RPMI8226 (cell line): ENCODE results near the gene ACAP1.
"Not testable (repeated sequence)": the region's sequence is repeated elsewhere in the genome, so short reads cannot be mapped to it uniquely, and the experiment has no call there.

Experiments used
- DNase-seq: peaks from one replicate; pipeline ENCODE4 v3.0.0-alpha.2; 2015

ACAP1 gene

DNA sequence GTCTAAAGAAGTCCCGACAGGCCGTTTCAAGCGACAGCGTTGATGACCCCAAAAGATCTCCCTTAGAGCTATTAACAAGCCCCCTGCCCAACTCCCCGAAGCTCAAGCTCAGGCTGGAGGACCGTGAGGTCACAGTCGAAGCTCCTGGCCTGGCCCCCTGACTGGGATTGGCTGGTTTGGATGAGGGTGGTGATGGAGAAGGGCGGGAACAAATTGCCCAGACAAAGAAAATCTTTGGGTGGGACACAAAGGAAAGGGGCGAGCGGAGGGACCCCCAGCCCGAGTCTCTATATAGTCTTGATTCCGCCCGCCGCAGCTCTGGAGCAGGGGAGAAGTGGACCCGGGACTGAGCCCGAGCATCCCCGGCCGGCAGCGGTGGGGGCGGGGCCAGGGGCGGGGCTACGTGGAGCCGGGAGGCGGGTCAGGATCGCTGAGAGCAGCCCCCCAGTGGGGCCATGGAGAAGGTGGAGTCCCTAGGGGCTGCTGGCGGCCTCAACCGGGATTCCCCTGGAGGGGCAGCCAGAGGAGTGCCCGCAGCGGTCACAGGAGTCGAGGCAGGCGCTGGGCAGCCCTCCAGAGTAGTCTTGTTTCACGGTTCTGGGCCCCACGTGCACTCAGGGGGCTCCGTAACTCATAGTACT is 6.2 kb upstream of the ACAP1 start:
- DNase-seq = peak; percentile 67

DNA sequence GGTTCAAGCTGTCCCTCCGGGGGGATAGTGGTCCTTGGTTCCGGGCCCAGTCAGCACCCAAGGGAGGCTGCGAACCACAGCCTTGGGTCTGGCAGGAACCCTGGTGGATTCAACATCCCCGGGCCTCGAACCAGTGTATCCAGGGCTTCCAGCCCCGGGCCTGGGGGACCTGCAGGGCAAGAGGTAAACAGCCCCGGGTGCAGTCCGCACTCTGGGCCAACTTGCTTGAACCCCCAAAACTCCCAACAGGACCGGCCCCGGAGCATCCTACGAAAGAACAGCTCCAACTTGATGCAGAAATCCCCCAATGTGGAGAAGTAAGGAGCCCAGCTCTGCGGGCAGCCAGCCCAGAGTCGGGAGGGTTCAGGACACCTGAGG is 5.7 kb upstream of the ACAP1 start:
- DNase-seq = no peak

DNA sequence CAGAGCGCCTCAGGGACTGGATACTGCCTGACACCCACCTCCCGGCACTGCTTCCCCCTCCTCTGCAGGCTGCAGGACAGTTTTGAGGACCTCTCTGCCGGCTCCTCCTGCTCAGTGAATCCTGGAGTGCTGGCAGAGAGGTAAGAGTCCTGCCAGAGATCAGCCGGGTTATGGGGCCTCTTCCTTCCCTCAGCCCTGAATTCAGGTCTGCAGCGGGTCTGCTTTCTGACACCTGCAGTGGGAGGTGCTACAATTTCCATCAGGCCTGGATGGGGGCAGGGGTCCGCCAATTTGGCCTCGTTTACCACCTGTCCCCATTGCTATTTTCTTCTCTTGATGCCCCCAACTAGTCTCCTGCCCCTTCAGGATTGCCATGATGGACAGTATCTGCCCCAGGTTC is 4.2 kb upstream of the ACAP1 start:
- no peak for DNase-seq

DNA sequence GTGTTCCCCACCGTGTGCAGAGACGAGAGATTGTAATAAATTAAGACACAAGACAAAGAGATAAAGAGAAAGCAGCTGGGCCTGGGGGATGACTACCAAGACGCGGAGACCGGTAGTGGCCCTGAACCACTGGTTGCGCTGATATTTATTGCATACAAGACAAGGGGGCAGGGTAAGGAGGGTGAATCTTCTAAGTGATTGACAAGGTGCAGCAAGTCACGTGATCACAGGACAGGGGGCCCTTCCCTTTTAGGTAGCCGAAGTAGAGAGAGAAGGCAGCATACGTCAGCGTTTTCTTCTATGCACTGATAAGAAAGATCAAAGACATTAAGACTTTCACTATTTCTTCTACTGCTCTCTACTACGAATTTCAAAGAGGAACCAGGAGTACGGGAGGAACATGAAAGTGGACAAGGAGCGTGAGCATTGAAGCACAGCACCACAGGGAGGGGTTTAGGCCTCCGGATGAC is 3.7 kb upstream of the ACAP1 start:
- DNase-seq = not testable (repeated sequence)

DNA sequence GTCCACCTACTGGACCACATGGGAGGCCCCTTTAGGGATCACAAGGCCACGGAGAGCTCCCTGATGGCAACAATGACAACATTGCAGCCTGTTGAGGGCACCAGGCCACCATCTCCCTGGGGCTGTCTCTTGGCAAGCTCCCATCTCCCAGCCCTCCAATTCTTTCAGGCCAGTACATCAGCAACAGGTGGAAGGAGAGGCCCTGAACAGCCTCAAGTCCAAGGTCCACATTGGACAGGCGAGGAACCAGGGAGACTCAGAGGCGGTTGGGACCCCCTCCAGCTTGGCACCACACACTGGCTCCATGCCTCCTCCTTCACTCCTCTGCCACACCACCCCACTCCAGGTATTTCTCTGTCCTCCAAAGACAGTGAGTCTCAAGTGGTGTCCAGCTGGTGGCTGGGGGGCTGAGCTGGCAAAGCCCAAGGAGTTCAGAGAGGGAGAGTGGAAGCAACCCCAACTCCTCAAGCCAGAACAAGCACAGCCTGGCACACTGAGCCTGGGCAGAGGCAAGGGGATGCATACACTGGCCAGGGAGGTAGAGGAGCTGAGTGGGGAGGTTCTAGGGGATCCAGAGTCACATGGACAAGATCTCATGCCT is 1.3 kb upstream of the ACAP1 start:
- DNase-seq = no peak

DNA sequence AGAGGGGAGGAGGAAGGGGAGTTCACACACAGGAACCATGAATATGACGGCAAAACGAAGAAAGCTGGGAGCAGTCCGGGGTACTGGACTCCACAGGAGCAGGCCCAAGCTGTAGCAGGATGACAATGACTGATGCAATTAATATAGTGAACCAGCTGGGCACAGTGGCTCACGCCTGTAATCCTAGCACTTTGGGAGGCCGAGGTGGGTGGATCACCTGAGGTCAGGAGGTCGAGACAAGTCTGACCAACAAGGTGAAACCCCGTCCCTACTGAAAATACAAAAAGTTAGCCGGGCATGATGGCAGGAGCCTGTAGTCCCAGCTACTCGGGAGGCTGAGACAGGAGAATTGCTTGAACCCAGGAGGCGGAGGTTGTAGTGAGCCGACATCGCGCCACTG is 564 bp upstream of the ACAP1 start:
- not testable (repeated sequence) for DNase-seq

DNA sequence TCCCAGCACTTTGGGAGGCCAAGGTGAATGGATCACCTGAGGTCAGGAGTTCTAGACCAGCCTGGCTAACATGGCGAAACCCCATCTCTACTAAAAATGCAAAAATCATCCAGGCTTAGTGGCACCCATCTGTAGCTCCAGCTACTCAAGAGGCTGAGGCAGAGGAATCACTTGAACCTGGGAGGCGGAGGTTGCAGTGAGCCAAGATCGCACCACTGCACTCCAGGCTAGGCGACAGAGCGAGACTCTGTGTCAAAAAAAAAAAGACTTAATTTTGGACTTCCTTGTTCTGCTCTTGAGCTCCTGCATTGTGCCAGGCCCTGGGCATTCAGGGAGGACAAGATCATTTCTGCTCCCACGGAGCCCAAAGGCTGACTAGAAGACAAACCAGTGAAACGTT is 1.3 kb downstream of the ACAP1 start:
- not testable (repeated sequence) for DNase-seq

DNA sequence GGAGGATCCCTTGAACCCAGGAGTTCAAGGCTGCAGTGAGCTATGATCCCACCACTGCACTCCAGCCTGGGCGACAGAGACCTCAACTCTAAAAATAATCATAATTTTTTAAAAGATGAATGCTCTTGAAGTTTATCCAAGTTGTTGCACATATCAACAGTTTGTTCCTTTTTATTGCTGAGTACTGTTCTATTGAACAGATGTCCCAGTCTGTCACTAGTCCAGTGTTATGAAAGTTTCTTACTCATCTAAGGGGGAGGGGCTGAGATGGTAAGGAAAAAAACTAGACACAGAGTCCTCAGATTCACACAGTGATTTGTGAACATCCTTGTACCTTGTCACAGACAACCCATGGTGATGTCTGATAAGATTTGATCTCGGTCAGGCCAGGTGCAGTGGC is 3.9 kb downstream of the ACAP1 start:
- no peak for DNase-seq

DNA sequence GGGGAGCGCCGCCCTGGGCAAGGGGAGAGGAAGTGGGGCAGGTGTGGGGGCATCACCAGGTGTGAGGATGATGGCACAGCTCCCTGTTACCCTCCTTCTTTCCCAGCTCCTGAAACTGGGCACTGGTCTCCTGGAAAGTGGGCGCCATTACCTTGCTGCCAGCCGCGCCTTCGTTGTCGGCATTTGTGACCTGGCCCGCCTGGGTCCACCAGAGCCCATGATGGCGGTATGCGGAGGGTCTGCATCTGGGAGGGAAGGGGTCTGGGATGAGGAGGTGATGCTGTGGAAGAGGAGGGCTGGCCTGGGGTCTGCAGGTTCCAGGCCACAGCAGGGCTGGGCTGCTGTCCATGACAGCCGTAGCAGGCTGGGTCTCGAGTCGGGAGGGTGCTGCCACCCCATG is 5.5 kb downstream of the ACAP1 start:
- no peak for DNase-seq

DNA sequence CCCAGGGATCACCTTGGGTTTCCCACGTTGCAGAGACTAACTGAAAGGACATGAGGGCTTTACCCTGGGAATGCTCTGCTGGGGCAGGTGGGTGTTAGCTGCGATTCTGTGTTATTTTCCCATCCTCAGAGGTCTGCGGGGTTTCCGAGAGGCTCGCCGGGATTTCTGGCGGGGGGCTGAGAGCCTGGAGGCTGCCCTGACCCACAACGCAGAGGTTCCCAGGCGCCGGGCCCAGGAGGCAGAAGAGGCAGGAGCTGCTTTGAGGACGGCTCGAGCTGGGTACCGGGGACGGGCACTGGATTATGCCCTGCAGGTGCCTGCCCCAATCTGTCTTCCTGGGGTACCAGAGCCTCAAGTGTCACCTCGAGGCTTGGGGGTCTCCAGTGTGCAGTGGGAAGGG is 6.9 kb downstream of the ACAP1 start:
- DNase-seq = no peak

DNA sequence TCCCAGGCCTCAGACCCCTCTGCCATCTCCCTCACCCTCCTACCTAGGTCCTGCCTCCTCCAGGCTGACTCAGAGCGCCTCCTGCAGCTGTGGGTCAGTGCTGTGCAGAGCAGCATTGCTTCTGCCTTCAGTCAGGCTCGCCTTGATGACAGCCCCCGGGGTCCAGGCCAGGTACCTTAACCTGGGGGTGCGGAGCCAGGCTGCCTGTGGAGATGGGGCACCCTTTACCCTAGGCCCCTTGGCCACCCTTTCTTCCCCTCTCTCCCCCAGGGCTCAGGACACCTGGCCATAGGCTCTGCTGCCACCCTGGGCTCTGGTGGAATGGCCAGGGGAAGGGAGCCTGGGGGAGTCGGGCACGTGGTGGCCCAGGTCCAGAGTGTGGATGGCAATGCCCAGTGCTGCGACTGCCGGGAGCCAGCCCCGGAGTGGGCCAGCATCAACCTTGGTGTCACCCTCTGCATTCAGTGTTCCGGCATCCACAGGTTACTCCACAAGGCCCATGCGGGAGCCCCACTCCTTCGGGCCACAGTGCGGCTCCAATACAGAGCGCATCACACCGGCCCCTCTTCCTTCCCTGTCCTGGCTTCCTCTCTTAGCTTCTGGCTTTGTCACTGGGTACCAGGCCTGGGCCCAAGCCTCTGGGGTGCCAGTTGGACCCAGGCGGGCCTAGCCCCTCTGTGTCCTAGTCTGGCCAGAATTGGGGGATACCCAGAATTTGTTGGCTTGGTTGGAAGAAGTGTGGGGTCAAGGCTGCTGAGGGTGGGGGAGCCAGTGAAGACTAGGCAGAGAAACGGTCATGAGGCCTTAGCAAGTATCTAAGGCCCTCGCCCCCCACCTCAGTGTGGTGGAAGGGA is 10.7 kb downstream of the ACAP1 start:
- no peak for DNase-seq

DNA sequence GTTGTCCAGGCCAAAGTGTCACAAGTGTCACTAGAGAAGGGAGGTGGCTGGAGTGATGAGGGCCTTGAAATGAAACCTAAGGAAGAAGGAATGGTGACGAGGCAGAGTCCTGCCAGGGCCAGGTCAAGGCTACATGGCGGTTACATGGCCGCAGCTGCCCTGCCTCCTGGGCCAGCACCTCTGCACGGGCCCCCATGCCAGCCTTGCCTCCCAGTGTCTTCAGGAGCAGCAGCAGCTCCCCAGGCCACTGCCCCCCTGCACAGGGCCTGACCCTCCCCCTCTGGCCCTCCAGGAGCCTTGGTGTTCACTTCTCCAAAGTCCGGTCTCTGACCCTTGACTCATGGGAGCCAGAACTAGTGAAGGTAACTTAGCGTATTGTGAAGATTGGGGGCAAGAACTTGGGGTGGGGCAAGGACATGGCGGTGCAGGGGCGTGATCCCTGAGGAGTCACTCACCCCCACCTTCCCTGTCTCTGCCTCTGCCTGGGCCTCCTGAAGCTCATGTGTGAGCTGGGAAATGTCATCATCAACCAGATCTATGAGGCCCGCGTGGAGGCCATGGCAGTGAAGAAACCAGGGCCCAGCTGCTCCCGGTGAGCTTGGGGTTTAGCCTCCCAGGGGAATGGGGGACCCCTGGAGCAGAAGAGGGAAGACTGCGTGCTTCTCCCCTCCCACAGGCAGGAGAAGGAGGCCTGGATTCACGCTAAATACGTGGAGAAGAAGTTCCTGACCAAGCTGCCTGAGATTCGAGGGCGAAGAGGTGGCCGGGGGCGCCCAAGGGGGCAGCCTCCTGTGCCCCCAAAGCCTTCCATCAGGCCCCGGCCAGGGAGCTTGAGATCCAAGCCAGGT is 11.5 kb downstream of the ACAP1 start:
- no peak for DNase-seq

DNA sequence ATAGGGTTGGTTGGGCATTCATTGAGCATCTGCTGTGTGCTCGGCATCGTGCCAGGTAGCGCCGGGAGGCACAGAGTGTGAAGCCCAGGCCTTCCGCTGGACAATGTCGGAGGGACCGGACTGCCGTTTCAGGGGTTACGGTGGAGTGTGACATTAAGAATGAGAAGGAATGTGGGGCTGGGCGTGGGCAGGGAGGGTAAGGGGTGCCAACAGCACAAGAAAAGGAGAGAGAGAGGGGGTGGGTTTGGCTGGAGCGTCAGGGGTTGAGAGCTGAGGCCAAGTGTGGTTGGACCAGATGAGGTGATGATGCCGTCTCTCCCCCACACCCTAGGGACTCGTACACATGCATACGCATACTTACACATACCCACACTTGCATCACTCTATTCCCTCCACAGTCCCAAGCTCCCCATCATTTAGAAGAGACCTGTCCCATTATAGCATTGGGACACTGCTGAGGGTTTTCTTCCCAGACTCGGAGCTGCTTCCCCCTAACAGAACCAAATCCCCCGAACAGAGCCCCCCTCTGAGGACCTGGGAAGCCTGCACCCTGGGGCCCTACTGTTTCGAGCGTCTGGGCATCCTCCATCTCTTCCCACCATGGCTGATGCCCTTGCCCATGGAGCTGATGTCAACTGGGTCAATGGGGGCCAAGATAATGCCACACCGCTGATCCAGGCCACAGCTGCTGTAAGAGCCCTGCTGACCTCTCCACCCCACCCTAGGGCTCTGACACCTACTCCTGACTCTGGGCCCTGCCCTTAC is 12.3 kb downstream of the ACAP1 start:
- no peak for DNase-seq

DNA sequence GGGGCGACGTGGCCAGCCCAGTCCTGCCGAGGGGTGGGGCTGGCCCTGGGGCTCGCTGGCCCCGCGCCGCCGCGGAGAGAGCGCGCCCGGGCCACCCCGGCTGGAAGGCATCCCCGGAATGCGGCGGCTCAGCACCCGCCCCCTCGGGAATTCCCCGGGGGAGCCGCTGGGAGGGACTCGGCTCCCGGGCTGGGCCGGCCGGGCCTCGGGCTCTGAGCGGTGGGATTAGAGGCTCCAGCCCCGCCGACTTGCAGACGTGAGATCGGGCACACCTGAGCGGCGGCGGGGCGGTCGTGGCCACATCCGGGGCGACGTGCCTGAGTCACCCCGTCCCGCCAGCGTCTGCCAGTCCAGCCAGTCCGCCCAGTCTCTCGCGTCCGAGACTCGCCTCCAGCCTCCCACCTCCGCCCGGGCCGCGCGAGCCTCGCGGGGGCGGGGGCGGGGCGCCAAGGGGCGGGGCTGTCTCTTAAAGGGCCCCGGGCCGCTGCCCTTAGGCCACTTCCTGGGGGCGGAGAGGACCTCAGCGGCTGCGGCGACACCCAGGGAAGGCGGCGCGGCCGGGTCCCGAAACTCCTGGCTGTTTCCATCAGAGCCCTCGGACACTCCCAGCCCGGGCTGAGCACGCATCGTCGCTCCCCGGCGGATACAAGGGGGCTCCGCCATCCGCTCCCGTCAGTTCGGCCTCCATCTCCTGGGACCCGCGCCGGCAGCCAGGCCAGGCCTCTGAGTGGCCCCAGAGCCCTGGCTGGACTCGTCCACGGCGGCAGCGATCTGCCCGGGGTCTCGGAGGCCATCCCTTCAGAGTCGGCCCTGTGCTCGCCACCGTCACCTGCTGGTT is 15.6 kb downstream of the ACAP1 start, which contains the start of gene KCTD11:
Gene KCTD11, plus strand, starts transcription at position 498 of the 838 bp plus-strand sequence.
- peak; percentile 88 for DNase-seq

DNA sequence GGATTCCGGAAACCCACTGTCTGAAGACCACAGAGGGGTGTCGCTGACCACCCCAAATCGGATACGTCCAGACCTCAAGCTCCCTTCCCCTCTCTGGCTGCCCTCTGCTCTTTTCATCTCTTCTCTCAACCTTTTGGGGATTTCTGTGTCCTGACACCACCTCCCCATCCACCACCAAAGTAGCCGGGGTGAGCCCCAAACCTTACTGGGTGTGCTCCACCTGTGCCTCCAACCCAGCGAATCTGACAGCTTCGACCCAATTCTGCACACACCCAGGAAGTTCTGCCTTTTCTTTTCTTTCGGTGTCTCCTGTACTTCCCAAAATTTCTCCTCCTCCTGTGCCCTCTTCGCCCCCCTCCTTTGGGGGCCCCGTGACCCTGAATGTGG is 16.2 kb downstream of the ACAP1 start:
- no peak for DNase-seq

DNA sequence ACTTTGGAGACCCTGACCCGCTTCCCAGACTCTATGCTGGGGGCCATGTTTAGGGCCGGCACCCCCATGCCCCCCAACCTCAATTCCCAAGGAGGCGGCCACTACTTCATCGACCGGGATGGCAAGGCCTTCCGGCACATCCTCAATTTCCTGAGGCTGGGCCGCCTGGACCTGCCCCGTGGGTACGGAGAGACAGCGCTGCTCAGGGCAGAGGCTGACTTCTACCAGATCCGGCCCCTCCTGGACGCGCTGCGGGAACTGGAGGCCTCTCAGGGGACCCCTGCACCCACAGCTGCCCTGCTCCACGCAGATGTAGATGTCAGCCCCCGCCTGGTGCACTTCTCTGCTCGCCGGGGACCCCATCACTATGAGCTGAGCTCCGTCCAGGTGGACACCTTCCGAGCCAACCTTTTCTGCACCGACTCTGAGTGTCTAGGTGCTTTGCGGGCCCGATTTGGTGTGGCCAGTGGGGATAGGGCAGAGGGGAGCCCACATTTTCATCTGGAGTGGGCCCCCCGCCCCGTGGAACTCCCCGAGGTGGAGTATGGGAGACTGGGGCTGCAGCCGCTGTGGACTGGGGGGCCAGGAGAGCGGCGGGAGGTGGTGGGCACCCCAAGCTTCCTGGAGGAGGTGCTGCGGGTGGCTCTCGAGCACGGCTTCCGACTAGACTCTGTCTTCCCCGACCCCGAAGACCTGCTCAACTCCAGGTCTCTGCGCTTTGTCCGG is 16.7 kb downstream of the ACAP1 start:
- no peak for DNase-seq

DNA sequence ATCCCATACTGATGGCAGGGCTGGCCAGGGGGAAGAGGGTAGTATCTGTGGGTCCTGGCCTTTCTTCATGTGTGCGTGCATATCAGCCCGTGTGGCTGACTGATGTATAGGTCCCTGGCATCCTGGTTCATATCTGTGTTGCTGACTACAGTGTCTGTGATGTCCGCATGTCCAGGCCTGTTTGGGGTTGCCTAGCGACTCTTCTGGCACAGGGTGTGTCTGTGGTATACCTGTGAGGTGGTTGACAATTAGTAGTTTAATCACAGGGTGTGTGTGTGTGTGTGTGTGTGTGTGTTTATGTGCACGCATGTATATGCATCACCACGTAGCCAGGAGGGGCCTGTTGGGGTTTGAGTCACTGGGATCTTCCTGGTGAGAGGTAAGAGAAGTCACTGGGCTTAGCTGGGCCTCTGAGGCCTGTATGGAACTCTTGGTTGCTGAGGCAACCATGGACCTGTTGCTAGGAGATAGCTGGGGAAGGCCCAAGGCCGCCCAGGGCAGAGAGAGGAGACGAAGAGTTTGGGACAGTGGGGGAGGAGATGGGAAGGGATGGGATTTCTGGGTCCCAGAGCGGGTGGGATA is 18.0 kb downstream of the ACAP1 start:
- no peak for DNase-seq

DNA sequence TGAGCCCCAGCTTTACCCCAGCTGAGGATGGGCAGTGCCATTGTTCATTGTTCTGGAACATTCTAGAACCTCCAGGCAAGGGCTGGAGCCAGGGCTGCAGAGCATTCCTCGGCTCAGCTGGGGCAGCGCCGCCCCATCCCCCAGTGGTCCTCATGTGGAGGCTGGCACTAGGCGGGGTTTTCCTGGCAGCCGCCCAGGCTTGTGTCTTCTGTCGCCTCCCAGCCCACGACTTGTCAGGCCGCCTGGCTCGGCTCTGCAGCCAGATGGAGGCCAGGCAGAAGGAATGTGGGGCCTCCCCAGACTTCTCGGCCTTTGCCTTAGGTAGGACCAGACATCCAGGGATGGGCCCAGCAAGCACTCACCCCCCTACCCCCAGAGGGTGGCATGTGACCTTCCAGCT is 18.7 kb downstream of the ACAP1 start, which contains the start of gene TMEM95:
Gene TMEM95, plus strand, starts transcription at position 104 of the 400 bp plus-strand sequence. Its CDS starts 49 bp downstream, at position 153.
- peak; percentile 21 for DNase-seq

DNA sequence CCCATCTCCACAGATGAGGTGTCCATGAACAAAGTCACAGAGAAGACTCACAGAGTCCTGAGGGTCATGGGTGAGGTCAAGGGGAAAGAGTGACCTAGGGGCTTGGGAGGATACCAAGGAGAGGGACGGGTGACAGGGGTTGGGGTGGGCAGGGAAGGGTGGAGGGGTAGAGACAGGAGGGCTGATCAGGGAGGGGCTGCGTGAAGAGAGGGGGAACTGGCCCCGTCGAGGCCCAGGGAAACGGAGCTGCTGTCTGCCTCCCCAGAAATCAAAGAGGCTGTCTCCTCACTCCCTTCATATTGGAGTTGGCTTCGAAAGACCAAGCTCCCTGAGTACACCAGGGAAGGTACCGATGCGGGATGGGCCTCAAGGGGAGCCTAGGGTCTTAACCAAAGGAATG is 19.2 kb downstream of the ACAP1 start:
- no peak for DNase-seq

DNA sequence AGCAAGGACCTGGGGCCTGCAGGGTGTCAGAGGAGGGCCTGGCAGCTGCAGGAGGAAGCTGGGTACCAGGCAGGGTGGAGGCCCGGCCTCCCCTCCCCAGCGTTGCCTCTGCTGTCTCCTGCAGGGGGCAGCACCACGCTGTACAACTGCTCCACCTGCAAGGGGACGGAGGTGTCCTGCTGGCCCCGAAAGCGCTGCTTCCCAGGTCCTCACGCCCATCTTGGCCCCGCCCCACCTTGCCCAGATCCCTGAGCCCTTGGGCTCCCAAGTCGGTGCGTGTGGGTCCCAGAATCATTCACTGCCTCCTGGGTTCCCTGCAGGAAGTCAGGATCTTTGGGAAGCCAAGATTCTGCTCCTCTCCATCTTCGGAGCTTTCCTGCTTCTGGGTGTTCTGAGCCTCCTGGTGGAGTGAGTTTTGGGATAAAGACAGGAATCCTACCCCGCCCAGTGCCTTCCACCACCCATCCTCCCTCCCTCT is 19.8 kb downstream of the ACAP1 start:
- DNase-seq = peak; percentile 82
